ENCODE data around the gene DMWD. TPM values are rescaled to one million over a fixed set of nuclear protein-coding genes. Genes with fewer than 3 reads are reported as not detected.
A peak's percentile ranks its signal among the peaks of the same experiment; 100 is the strongest.

Gene DMWD
- total and polyA plus RNA-seq, 2 of the 13 experiments (the other 11 are each of a cell fraction or from before 2014, with no cell fraction given): 10.3 to 14.9 TPM

DNA sequence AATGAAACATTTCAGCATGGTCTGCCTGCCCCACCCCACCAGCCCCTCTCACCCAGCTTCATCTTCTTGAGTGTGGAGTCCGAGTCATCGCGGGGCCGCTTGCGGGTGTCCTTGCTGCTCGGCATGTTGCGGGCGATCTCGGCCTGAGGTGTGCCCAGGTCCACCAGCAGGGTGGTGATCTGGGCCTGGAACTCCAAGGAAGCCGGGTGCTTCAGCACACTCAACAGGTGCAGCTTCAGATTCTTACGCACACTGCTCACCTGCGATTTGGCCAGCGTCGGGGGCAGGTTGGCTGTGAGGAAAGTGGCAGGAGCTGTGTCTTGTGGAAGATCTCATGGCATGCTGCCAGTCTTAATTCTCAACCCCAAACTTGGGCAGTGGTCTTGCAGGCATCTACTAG is 49.6 kb upstream of the DMWD start:
- Histone ChIP-seq H3K4me3 (replicated peaks in 1 of 3; ENCODE audit: insufficient read depth in 1 of 3, low read depth in 2 of 3, low read length in 3 of 3) (no peak overlapping the region), H4K20me1 (ENCODE audit: insufficient read depth, low read length) (no peaks in the 10 kb centered on the region), H3K4me2 (ENCODE audit: low read depth, low read length) (no peak overlapping the region), H3K79me2 (ENCODE audit: insufficient read depth, low read length) (no peaks in the 10 kb centered on the region), H3K27me3 (ENCODE audit: control insufficient read depth in 1 of 2, insufficient read depth in 2 of 2, low read length in 2 of 2) (no peaks in the 10 kb centered on the region), H3K4me1 (ENCODE audit: insufficient read depth, low read length) (no peaks in the 10 kb centered on the region), H2AFZ (ENCODE audit: low read length) (no peak overlapping the region), H3K9ac (ENCODE audit: insufficient read depth, low read depth, low read length) (no peak overlapping the region), H3K9me3 (ENCODE audit: low read length) (no peaks in the 10 kb centered on the region), H3K27ac (ENCODE audit: extremely low read length, insufficient read depth, low read length) (no peak overlapping the region), H3K36me3 (replicated peaks in 1 of 2; ENCODE audit: control insufficient read depth in 1 of 2, insufficient read depth in 2 of 2, low read length in 2 of 2) (peaks cover 23 to 72% of the 10 kb centered on the region in 2 experiments)
- ChIA-PET POLR2A (no interaction called here), CTCF (ENCODE audit: low intra/inter-chr PET ratio, low total read pairs) (no interaction called here)
- 99% methylated on average over 10 of the region's 14 CpGs for WGBS (ENCODE audit: low lambda C conversion rate)
- TF ChIP-seq FOXM1 (CRISPR knock-in tag; IDR thresholded peaks at IDR 0.05) (no peak), ZBTB33 (CRISPR knock-in tag; IDR thresholded peaks at IDR 0.05) (peak; percentile 73)
- intact Hi-C loops (cut with micrococcal nuclease; ENCODE audit: unreplicated experiment): no loop called here
- no peak for ATAC-seq
- no peak for DNase-seq (ENCODE audit: low spot score)
- in situ Hi-C loops (cut with HindIII; ENCODE audit: extremely low pct_ligation_motif_present, low pct_unique_long_range_greater_than_20kb): no loop called here
- FAIRE-seq: no peak
- BruUV-seq (replicated peaks): no TSS peak

DNA sequence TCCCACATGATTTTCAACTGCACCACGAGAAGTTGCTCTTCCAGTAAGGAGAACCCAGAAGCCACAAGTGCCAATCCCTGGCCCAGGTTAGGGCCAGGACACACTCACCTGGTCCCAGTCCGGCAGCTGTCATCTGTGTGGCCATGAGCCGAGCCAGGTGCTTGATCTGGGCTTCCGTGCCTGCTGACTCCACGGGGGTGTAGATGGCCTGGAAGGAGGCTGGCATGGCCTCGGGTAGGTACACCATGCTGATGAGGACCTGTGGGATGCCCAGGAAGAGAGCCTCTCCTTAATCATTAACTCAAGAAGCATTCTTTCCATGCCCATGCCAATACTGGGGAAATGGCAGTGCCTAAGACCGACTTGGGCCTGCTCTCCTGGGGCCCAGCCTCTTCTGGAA is 42.3 kb upstream of the DMWD start:
- POLR2A ChIA-PET: interaction anchor here (0.7 kb wide), 1 partner anchor 25 kb away, joined by 5 read pairs; no protein-coding TSS in a partner anchor
- Histone ChIP-seq H4K20me1 (ENCODE audit: insufficient read depth, low read length) (no peaks in the 10 kb centered on the region), H3K4me2 (ENCODE audit: low read depth, low read length) (no peak overlapping the region), H3K9ac (ENCODE audit: insufficient read depth, low read depth, low read length) (no peak overlapping the region), H3K27ac (ENCODE audit: extremely low read length, insufficient read depth, low read length) (no peak overlapping the region), H2AFZ (ENCODE audit: low read length) (no peak overlapping the region), H3K4me1 (ENCODE audit: insufficient read depth, low read length) (no peaks in the 10 kb centered on the region), H3K27me3 (ENCODE audit: control insufficient read depth in 1 of 2, insufficient read depth in 2 of 2, low read length in 2 of 2) (no peaks in the 10 kb centered on the region), H3K9me3 (ENCODE audit: low read length) (no peaks in the 10 kb centered on the region), H3K79me2 (ENCODE audit: insufficient read depth, low read length) (no peaks in the 10 kb centered on the region), H3K36me3 (replicated peaks in 1 of 2; ENCODE audit: control insufficient read depth in 1 of 2, insufficient read depth in 2 of 2, low read length in 2 of 2) (peaks cover 36 to 61% of the 10 kb centered on the region in 2 experiments), H3K4me3 (replicated peaks in 1 of 3; ENCODE audit: insufficient read depth in 1 of 3, low read depth in 2 of 3, low read length in 3 of 3) (no peak overlapping the region)
- WGBS (ENCODE audit: low lambda C conversion rate): 82% methylated on average over 2 of the region's 7 CpGs
- CTCF ChIA-PET (ENCODE audit: low intra/inter-chr PET ratio, low total read pairs): no interaction called here
- in situ Hi-C loops (cut with HindIII; ENCODE audit: extremely low pct_ligation_motif_present, low pct_unique_long_range_greater_than_20kb): no loop called here
- intact Hi-C loops (cut with micrococcal nuclease; ENCODE audit: unreplicated experiment): no loop called here
- no peak for FAIRE-seq
- no TSS peak for BruUV-seq (replicated peaks)
- no peak for ATAC-seq
- no peak for DNase-seq (ENCODE audit: low spot score)
- TF ChIP-seq ZZZ3 (CRISPR knock-in tag; IDR thresholded peaks at IDR 0.05; ENCODE audit: borderline replicate concordance) (no peak), FOXM1 (CRISPR knock-in tag; IDR thresholded peaks at IDR 0.05) (no peak), ZNF33B (CRISPR knock-in tag; IDR thresholded peaks at IDR 0.05) (no peak), SP4 (CRISPR knock-in tag; IDR thresholded peaks at IDR 0.05) (no peak), POLR2AphosphoS5 (IDR thresholded peaks at IDR 0.05; ENCODE audit: low read depth, low read length) (no peak), ZNF276 (CRISPR knock-in tag; IDR thresholded peaks at IDR 0.05; ENCODE audit: low read depth) (no peak), HOXA3 (CRISPR knock-in tag; IDR thresholded peaks at IDR 0.05) (no peak), KLF13 (CRISPR knock-in tag; IDR thresholded peaks at IDR 0.05) (no peak), SATB2 (CRISPR knock-in tag; IDR thresholded peaks at IDR 0.05) (no peak)
- TF ChIP-seq, protein P1, sequence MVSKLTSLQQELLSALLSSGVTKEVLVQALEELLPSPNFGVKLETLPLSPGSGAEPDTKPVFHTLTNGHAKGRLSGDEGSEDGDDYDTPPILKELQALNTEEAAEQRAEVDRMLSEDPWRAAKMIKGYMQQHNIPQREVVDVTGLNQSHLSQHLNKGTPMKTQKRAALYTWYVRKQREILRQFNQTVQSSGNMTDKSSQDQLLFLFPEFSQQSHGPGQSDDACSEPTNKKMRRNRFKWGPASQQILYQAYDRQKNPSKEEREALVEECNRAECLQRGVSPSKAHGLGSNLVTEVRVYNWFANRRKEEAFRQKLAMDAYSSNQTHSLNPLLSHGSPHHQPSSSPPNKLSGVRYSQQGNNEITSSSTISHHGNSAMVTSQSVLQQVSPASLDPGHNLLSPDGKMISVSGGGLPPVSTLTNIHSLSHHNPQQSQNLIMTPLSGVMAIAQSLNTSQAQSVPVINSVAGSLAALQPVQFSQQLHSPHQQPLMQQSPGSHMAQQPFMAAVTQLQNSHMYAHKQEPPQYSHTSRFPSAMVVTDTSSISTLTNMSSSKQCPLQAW (CRISPR knock-in tag; IDR thresholded peaks at IDR 0.05): no peak
- TF ChIP-seq, protein P2, sequence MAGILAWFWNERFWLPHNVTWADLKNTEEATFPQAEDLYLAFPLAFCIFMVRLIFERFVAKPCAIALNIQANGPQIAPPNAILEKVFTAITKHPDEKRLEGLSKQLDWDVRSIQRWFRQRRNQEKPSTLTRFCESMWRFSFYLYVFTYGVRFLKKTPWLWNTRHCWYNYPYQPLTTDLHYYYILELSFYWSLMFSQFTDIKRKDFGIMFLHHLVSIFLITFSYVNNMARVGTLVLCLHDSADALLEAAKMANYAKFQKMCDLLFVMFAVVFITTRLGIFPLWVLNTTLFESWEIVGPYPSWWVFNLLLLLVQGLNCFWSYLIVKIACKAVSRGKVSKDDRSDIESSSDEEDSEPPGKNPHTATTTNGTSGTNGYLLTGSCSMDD (CRISPR knock-in tag; IDR thresholded peaks at IDR 0.05): no peak
- TF ChIP-seq, protein P3, sequence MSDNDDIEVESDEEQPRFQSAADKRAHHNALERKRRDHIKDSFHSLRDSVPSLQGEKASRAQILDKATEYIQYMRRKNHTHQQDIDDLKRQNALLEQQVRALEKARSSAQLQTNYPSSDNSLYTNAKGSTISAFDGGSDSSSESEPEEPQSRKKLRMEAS (IDR thresholded peaks at IDR 0.05): no peak
